HL-60 (cell line): Measurements from ENCODE around the gene C6orf120.

Experiments used
- CTCF ChIP-seq: IDR thresholded peaks from one replicate; pipeline ENCODE4 v1.5.1; 2011; ENCODE audit warnings: low read length, control low read depth, inconsistent platforms; ENCODE audit not compliant: insufficient read depth
- GABPA ChIP-seq: IDR thresholded peaks from 2 replicates; pipeline ENCODE4 v1.6.1; 2012; ENCODE audit warnings: low read depth
- POLR2AphosphoS5 ChIP-seq: IDR thresholded peaks from 2 replicates; pipeline ENCODE4 v1.6.1; 2012; ENCODE audit warnings: low read depth
- REST ChIP-seq: IDR thresholded peaks from 2 replicates; pipeline ENCODE4 v1.6.1; 2012; ENCODE audit warnings: low read depth; ENCODE audit not compliant: insufficient replicate concordance
- SPI1 ChIP-seq: IDR thresholded peaks from 2 replicates; pipeline ENCODE4 v1.6.1; 2012; ENCODE audit warnings: low read depth, mild to moderate bottlenecking, borderline replicate concordance

- no peak for TF ChIP-seq POLR2AphosphoS5
- TF ChIP-seq CTCF, result no peak
- TF ChIP-seq GABPA, result no peak
- no peak for TF ChIP-seq SPI1
- no peak for TF ChIP-seq REST
These were observed 47.1 kb upstream of the C6orf120 start for GRCh38 chr6:169654598-169655391.
